Measurements from ENCODE around the gene SCN1B.

SCN1B gene

GRCh38 chr19:35070471-35070870 is 40.2 kb downstream of the SCN1B start:
- DNase-seq (ENCODE audit: low read depth): no peak
- TF ChIP-seq, protein P1, sequence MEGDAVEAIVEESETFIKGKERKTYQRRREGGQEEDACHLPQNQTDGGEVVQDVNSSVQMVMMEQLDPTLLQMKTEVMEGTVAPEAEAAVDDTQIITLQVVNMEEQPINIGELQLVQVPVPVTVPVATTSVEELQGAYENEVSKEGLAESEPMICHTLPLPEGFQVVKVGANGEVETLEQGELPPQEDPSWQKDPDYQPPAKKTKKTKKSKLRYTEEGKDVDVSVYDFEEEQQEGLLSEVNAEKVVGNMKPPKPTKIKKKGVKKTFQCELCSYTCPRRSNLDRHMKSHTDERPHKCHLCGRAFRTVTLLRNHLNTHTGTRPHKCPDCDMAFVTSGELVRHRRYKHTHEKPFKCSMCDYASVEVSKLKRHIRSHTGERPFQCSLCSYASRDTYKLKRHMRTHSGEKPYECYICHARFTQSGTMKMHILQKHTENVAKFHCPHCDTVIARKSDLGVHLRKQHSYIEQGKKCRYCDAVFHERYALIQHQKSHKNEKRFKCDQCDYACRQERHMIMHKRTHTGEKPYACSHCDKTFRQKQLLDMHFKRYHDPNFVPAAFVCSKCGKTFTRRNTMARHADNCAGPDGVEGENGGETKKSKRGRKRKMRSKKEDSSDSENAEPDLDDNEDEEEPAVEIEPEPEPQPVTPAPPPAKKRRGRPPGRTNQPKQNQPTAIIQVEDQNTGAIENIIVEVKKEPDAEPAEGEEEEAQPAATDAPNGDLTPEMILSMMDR (conservative IDR thresholded peaks at IDR 0.05; ENCODE audit: control insufficient read depth, insufficient read depth, low read depth, low read length): no peak
- no peak overlapping the region for H3K4me3 ChIP-seq (ENCODE audit: control insufficient read depth, low read depth, low read length)

DNA sequence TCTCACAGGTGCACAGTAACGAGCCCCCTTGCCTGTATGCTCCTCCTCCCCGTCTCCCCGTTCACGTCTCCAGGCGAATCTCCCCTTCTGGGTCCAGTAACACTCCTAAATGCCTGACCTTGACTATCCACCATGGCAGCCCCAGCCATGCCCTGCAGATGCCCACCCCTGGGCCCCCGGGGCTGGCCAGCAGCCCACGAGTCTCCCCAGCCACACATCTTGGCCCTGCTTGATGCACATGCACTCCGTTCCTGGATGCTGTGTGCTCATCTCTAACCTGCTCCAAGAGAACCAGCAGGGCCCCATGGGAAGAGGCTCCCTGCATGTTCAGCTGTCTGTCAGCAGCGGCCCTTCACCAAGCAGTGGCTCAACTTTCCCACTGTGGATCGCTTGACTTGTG is 43.2 kb downstream of the SCN1B start:
- no peak overlapping the region for H3K4me3 ChIP-seq (ENCODE audit: control insufficient read depth, low read depth, low read length)

GRCh38 chr19:35073941-35074340 is 43.7 kb downstream of the SCN1B start:
- TF ChIP-seq, protein P1 (conservative IDR thresholded peaks at IDR 0.05; ENCODE audit: control insufficient read depth, insufficient read depth, low read depth, low read length): no peak
- H3K4me3 ChIP-seq (ENCODE audit: control insufficient read depth, low read depth, low read length): no peak overlapping the region
- DNase-seq (ENCODE audit: low read depth): no peak

More for the DNA sequence above, 43.2 kb downstream of the SCN1B start:
- TF ChIP-seq, protein P1 (conservative IDR thresholded peaks at IDR 0.05; ENCODE audit: control insufficient read depth, insufficient read depth, low read depth, low read length): no peak
- no peak for DNase-seq (ENCODE audit: low read depth)

DNA sequence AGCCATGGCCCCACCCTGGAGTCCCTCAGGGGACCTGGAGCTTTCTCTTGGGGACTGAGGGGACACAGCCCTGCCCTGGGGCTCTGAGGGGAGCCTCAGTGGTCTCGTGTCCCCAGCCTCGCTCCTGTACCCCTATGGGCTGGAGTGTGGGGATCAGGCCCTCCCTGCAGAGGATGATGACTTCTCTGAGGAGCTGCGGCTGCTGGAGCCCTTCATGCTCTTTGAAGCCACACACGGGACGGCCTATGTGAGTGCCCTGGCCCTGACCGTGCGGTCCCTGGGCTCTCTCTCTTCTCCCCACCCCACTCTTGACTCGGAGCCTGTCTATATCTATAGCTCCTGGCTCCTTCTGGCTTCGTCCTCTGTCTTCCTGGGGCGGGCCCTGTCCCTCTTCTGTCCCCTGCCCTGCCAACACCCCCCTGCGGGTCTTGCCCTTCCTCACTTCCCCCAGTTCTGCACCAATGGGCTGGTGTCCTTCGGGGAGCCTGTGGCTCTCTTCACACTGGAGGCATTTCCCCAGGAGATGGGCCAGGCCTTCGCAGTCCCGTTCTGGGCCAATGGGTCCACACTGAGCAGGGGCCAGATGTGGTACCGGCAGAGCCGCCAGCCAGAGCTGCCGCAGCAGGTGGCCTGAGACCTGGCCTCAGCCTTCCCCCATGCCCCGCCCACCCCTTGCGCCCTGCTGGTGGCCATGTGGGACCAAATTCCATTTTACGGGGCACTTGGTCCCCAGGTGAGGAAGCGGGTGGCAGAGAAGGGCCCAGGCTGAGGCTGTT is 44.3 kb downstream of the SCN1B start:
- TF ChIP-seq, protein P1 (conservative IDR thresholded peaks at IDR 0.05; ENCODE audit: control insufficient read depth, insufficient read depth, low read depth, low read length): no peak
- DNase-seq (ENCODE audit: low read depth): no peak
- no peak overlapping the region for H3K4me3 ChIP-seq (ENCODE audit: control insufficient read depth, low read depth, low read length)

DNA sequence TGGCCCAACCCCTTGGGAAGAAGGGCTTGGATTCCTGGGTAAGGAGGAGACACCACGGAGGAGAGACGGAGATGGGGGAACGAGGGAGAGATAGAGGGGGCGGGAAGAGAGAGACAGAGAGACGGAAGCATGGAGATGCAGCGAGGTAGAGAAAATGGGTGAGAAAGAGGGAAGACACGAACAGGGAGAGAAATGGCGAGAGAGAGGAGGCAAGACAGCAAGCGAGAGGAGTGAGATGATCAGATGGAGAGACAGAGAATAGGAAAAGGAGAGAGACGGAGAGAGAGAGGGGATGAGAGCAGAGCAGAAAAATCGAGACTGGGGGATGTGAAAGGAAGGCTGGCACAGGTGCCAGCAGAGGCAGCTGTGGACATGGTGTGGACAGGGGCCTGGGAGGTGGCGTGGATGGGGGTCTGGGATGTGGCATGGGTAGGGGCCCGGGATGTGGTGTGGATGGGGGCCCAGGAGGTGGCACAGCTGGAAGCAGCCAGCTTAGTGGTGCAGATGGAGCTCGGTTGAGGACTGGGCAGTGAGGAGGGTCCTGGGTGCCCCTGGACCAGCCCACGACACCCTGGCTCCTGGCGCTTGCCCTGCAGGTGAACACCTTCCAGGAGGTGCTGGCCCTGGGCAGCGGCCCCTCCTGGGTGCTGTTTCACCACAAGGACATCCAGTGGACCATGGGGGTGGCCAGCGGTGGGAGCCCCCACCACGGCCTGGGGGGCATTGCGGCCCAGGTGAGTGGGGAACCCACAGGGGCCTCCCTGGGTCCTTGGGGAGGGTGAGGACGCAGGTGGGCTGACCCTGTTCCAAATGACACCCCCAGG is 45.1 kb downstream of the SCN1B start:
- TF ChIP-seq, protein P1 (conservative IDR thresholded peaks at IDR 0.05; ENCODE audit: control insufficient read depth, insufficient read depth, low read depth, low read length): no peak
- DNase-seq (ENCODE audit: low read depth): no peak
- no peak overlapping the region for H3K4me3 ChIP-seq (ENCODE audit: control insufficient read depth, low read depth, low read length)

- DNase-seq (ENCODE audit: low read depth): no peak
- TF ChIP-seq, protein P1 (conservative IDR thresholded peaks at IDR 0.05; ENCODE audit: control insufficient read depth, insufficient read depth, low read depth, low read length): no peak
- no peak overlapping the region for H3K4me3 ChIP-seq (ENCODE audit: control insufficient read depth, low read depth, low read length)
Measured at GRCh38 chr19:35076026-35076370, 45.7 kb downstream of the SCN1B start.
